ENCODE results near the gene MMP25.

GRCh38 chr16:3047387-3047720 lies 993 bp downstream of the MMP25 start:
- TF ChIP-seq CTCF (IDR thresholded peaks at IDR 0.05; ENCODE audit: poor library complexity) = no peak
- TF ChIP-seq EZH2phosphoT487 (IDR thresholded peaks at IDR 0.05; ENCODE audit: low read depth, severe bottlenecking, unreplicated experiment) = no peak
- no peak for TF ChIP-seq EZH2 (IDR thresholded peaks at IDR 0.05; ENCODE audit: borderline replicate concordance)

Measured in hepatocyte (in vitro differentiated cells).